Measurements from ENCODE around the gene KCNN4.

Gene KCNN4

GRCh38 chr19:43721469-43722048, 59.2 kb downstream of the KCNN4 start:
- no peaks in the 10 kb centered on the region for H4K20me1 ChIP-seq (ENCODE audit: insufficient read depth, low read length)
- H3K4me2 ChIP-seq (ENCODE audit: low read length), result no peak overlapping the region
- H3K4me1 ChIP-seq (ENCODE audit: low read length), result peaks cover 14% of the 10 kb centered on the region
- no peaks in the 10 kb centered on the region for H3K79me2 ChIP-seq (ENCODE audit: low read length)
- no peaks in the 10 kb centered on the region for H3K36me3 ChIP-seq (replicated peaks; ENCODE audit: low read depth, low read length)
- no peaks in the 10 kb centered on the region for H3K9me3 ChIP-seq (ENCODE audit: insufficient read depth, low read length)
- no peak overlapping the region for H3K9ac ChIP-seq (ENCODE audit: low read length)
- H3K27me3 ChIP-seq (ENCODE audit: low read depth, low read length), result no peaks in the 10 kb centered on the region
- no peak overlapping the region for H2AFZ ChIP-seq (ENCODE audit: low read depth, low read length)
- H3K4me3 ChIP-seq (ENCODE audit: low read length), result no peak overlapping the region
- TF ChIP-seq CTCF (IDR thresholded peaks at IDR 0.05; ENCODE audit: low read depth, low read length), result no peak
- TF ChIP-seq EZH2phosphoT487 (IDR thresholded peaks at IDR 0.05; ENCODE audit: low read depth), result no peak
- H3K27ac ChIP-seq (ENCODE audit: low read length), result no peak overlapping the region

GRCh38 chr19:43720936-43721335, 59.8 kb downstream of the KCNN4 start:
- no peak overlapping the region for H3K9ac ChIP-seq (ENCODE audit: low read length)

DNA sequence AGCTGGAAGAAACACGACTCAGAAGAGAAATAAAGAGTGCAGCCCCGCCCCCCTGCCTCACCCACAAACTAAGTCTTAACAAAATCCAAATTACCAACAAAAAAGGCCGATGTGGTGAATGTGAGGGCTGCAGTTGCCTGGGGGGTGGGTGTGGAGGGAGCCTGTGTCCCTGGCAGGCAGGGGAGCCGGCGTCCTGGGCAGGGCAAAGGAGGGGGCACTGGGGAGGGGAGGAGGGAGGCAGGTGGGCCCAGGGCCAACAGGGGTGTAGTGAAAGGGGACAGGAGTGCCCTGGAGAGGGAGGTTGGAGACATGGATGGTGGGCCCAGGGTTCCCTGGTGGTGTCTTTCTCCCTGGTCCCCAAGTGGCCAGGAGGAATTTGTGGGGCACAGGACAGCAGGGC, 60.9 kb downstream of the KCNN4 start:
- no peak overlapping the region for H3K27ac ChIP-seq (ENCODE audit: low read length)
- H3K9ac ChIP-seq (ENCODE audit: low read length), result no peak overlapping the region
- H3K27me3 ChIP-seq (ENCODE audit: low read depth, low read length), result no peaks in the 10 kb centered on the region
- no peaks in the 10 kb centered on the region for H3K36me3 ChIP-seq (replicated peaks; ENCODE audit: low read depth, low read length)
- H2AFZ ChIP-seq (ENCODE audit: low read depth, low read length), result no peak overlapping the region
- H3K4me3 ChIP-seq (ENCODE audit: low read length), result no peak overlapping the region
- peaks cover 6% of the 10 kb centered on the region for H3K4me1 ChIP-seq (ENCODE audit: low read length)
- H3K79me2 ChIP-seq (ENCODE audit: low read length), result no peaks in the 10 kb centered on the region
- H3K9me3 ChIP-seq (ENCODE audit: insufficient read depth, low read length), result no peaks in the 10 kb centered on the region
- no peak overlapping the region for H3K4me2 ChIP-seq (ENCODE audit: low read length)
- no peak for TF ChIP-seq CTCF (IDR thresholded peaks at IDR 0.05; ENCODE audit: low read depth, low read length)
- no peak for TF ChIP-seq EZH2phosphoT487 (IDR thresholded peaks at IDR 0.05; ENCODE audit: low read depth)
- no peaks in the 10 kb centered on the region for H4K20me1 ChIP-seq (ENCODE audit: insufficient read depth, low read length)

More at GRCh38 chr19:43720936-43721335, 59.8 kb downstream of the KCNN4 start:
- Histone ChIP-seq H3K4me1 (ENCODE audit: low read length) (peaks cover 14% of the 10 kb centered on the region), H3K9me3 (ENCODE audit: insufficient read depth, low read length) (no peaks in the 10 kb centered on the region), H3K36me3 (replicated peaks; ENCODE audit: low read depth, low read length) (no peaks in the 10 kb centered on the region), H3K27ac (ENCODE audit: low read length) (no peak overlapping the region), H4K20me1 (ENCODE audit: insufficient read depth, low read length) (no peaks in the 10 kb centered on the region), H3K4me2 (ENCODE audit: low read length) (no peak overlapping the region), H3K4me3 (ENCODE audit: low read length) (no peak overlapping the region), H3K79me2 (ENCODE audit: low read length) (no peaks in the 10 kb centered on the region), H2AFZ (ENCODE audit: low read depth, low read length) (no peak overlapping the region), H3K27me3 (ENCODE audit: low read depth, low read length) (no peaks in the 10 kb centered on the region)
- no peak for TF ChIP-seq CTCF (IDR thresholded peaks at IDR 0.05; ENCODE audit: low read depth, low read length)
- no peak for TF ChIP-seq EZH2phosphoT487 (IDR thresholded peaks at IDR 0.05; ENCODE audit: low read depth)

GRCh38 chr19:43719378-43719868, 61.4 kb downstream of the KCNN4 start:
- no peaks in the 10 kb centered on the region for H3K27me3 ChIP-seq (ENCODE audit: low read depth, low read length)
- H3K9me3 ChIP-seq (ENCODE audit: insufficient read depth, low read length), result no peaks in the 10 kb centered on the region
- H3K79me2 ChIP-seq (ENCODE audit: low read length), result no peaks in the 10 kb centered on the region
- H4K20me1 ChIP-seq (ENCODE audit: insufficient read depth, low read length), result no peaks in the 10 kb centered on the region
- H3K4me3 ChIP-seq (ENCODE audit: low read length), result no peak overlapping the region
- no peaks in the 10 kb centered on the region for H3K36me3 ChIP-seq (replicated peaks; ENCODE audit: low read depth, low read length)
- no peak overlapping the region for H2AFZ ChIP-seq (ENCODE audit: low read depth, low read length)
- H3K27ac ChIP-seq (ENCODE audit: low read length), result no peak overlapping the region
- H3K4me1 ChIP-seq (ENCODE audit: low read length), result peaks cover under 1% of the 10 kb centered on the region; the same call in 1 of the 2 replicates
- H3K4me2 ChIP-seq (ENCODE audit: low read length), result no peak overlapping the region
- TF ChIP-seq CTCF (IDR thresholded peaks at IDR 0.05; ENCODE audit: low read depth, low read length) (no peak), EZH2phosphoT487 (IDR thresholded peaks at IDR 0.05; ENCODE audit: low read depth) (no peak)
- H3K9ac ChIP-seq (ENCODE audit: low read length), result no peak overlapping the region
